Left ventricle myocardium superior (tissue), 1 donor: ENCODE data around the gene ADAMTSL3. TPM values are rescaled to one million over a fixed set of nuclear protein-coding genes. Genes with fewer than 3 reads are reported as not detected.
A peak's percentile ranks its signal among the peaks of the same experiment; 100 is the strongest.

Source experiments
- ATAC-seq: fragments of 200-7000 bp; cut with Tn5 transposase; one replicate; pipeline ENCODE4 v1.9.1; 2020; ENCODE audit warnings: mild to moderate bottlenecking, moderate library complexity
- DNase-seq: peaks from one replicate; pipeline ENCODE4 v3.0.0-alpha.2; 2020
- intact Hi-C: fragments of 100-400 bp; cut with micrococcal nuclease; formaldehyde crosslinking; loops from one replicate; pipeline ENCODE4 v1.11.0; 2022
- total RNA-seq: library from RNA; stranded (reverse); fragmentation: NEBNext Ultra II Directional; extraction: Animal tissue kit (Norgen Biotek cat#: 25700); gene quantifications from one replicate; pipeline ENCODE4 v1.2.1, GENCODE V29; 2021
- donor health status: DM: no; HTN: yes; CAD: no; lungs with severe emphysema.

Gene ADAMTSL3
- total RNA-seq, 1 donor from 2014 or later, result 9.2 TPM

DNA sequence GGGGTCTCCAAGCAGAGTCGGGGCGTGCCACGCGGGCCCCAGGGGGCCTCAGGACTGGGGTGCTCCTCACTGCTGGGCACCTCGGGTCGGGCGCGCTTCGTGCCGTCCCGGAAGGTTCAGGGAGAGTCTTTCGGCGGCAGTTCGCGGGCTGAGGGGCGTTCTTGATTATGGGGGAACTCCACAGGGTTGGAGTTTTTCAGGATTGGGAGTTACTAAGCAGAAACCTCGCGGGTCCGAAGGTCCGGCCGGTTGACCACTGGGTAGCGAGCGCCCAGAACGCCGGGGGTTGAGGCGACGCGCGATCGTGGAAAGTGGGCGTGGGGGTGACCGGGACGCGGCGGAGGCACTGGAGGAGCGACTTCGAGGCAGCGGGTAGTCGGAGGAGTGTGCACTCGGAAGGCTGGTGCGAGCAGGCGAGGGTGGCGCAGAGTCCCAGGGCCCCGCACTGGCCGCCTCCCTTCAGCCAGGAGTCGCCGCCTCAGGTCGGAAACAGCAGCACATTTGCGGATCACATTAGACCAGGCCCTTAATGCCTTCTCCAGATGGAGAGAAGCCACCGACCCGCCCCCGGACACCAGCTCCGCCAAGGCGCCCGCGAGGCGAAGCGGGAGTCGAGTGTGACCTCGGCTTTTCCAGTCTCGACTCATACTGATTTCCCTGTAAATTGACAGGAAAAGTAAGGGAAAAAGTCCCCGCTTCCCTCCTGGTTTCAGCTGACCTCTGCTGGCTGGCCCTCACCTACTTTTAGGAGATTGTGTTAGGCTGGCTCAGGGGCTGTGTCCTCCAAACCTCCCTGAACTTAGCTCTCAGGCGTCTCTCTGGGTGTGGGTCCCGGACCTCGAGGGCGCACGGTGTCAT lies 685 bp downstream of the ADAMTSL3 start:
- intact Hi-C loops, result no loop called here
- peak; percentile 39 for ATAC-seq
- DNase-seq, result peak; percentile 79

DNA sequence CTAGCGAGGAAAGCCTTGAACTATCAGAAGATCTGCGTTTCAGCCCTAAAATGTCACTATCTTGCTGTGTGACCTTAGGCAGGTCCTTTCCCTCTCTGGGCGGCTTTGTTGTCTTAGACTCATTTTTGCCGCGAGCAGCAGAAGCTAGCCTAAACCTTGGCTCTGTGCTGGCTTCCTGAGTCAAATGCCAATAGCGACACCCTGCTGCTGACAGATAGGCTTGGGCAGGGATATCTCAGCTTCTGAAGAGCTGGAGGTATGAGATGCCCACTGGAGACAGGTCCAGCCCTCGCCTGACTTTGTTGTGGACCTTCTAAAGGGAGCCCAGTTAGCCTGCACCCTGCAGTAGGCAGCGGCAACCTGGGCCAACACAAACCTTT lies 1.3 kb downstream of the ADAMTSL3 start:
- intact Hi-C loops, result no loop called here
- DNase-seq, result no peak
- ATAC-seq, result no peak

DNA sequence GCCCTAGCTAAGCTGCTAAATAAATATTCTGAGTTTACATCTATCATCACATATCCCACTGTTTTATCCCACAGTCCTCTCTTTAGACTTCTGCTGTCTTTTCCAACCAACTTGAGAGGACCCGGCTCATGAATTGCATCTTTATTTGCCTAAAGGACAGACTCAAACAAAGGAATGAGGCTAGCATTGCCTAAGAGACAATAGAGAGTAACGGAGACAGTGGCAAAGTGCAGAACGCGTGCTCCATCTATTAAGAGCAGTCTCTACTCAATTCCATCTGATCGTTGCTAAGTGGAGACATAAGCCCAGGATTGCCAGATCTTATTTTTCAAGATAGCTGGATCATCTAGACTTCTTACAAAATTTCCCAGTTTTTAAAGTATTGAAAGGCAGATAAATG lies 2.3 kb downstream of the ADAMTSL3 start:
- no peak for ATAC-seq
- no peak for DNase-seq
- intact Hi-C loops, result no loop called here

DNA sequence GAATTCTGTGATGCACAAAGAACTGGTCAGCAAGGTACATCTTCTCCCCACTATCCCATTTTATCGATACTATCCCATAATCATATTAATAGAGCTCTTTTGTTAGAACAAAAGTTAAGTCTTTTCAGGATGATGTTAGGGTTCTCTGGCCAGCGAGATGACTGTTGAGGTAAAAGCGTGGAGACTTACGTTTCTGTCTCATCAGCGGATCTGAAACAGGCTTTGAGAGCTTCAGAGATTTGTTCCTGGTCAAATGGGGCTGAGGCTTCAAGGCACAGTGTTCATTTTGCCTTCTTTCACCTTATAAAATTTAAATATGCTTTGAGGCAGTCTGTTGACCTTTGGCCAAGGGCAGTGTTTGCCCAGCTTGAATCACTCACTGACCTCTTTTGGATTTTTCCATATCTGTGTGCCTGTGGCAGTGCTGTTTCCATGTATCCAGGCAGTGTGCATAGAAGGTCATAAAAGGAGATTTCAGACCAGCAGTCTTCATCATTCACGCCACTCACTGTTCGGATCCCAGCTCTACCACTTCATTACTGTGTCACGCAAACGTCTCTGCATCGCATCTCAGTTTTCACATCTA lies 3.1 kb downstream of the ADAMTSL3 start:
- intact Hi-C loops, result no loop called here
- ATAC-seq (no peak), DNase-seq (no peak)

DNA sequence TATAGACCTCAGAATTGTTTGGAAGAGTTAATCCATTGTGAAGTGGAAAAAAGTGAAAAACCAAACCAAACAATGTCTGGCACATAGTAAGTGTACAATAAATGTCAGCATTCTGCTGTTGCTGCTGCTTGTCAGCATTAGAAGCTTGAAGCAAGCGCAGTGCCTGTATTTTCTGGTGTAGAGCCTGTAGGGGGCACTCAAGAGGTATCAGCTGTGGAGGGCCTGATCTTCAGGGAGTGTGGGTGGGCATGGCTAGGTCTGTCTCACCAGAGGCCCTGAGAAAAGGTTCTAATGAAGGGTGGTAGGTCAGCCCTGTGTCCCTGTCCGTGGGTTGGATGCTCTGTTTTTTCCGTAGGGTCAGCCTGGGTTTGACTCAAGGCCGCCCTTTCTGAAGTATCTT lies 3.6 kb downstream of the ADAMTSL3 start:
- DNase-seq (no peak), ATAC-seq (no peak)
- intact Hi-C loops, result no loop called here

DNA sequence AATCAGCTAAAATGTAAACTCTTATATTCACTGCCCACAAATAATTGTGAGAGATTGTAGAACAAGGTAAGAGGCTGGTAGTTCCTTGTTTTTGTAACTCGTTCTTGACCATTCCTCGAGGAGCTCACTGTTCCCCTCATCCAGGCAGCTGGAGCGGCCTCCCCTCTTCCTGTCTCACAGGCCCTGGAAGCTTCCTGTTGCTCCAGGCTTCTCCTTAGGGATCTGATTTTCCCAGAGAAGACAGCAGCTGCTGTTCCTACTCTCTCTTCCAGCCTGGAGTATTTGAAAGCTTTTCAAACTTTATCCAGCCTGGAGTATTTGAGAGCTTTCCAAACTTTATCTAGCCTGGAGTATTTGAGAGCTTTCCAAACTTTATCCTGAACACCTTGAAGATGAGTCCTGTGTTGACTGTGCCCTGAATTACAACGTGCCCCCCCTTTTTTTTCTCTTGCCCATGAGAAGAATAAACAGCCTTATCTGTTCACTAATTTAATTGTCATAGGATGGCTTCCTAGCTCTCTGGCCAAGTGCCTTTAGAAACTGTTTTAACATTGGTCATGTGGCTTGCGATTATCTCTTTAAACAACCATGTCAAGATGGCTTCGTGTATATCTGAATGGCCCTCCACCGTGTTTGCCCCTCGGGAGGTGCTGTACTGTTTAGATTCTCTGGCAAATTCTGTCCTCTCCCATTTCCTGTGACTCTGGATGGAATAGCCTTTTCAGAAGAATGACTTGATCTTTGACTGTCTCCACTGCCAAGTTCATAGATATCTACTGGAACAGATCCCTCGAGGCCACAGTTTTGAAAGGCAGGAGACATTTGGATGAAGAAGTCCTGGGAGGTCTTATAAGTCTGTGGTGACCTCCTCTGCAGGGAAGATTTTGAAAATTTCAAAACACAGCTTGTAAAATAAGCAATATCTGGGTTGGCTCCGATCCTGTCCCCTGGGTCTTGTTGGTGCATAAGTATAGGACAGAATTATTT lies 4.8 kb downstream of the ADAMTSL3 start:
- ATAC-seq (peak; percentile 81), DNase-seq (peak; percentile 70)
- intact Hi-C loops, result no loop called here

DNA sequence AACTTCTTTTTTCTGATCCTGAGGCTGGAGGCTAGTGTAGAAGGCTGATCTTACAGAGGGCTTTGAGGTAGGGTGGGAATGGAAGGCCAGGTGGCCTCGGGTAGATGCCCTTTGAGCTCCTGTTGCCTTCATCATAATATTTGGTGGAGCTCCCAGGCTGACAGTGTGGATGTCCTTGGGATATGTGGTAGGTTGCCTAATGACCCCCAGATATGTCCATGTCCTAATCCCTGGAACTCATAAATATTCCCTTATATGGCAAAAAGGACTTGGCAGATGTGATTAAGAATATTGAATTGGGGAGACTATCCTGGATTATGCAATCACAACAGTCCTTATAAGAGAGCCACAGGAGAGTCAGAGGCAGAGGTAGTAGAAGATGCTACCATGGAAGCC lies 5.5 kb downstream of the ADAMTSL3 start:
- intact Hi-C loops, result no loop called here
- no peak for DNase-seq
- peak; percentile 62 for ATAC-seq

DNA sequence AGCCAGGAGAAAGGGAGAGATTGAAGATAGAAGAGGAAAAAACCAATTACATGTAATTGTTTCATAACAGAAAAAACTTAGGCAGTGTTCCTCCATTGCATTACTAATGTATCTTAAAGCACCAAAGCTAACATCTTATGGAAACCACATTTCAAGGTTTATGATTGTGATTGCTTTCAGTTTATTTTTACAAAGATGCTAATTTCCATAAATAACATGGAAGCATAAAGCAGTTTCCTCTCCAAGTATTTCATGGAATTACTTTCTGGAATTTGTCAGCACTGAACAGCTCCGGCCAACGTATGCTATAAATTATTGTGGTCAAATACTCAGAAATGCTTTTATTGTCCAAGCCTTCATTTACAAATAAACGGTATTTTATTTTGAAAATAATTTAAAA lies 11.6 kb downstream of the ADAMTSL3 start:
- no peak for DNase-seq
- intact Hi-C loops, result no loop called here
- ATAC-seq, result no peak

DNA sequence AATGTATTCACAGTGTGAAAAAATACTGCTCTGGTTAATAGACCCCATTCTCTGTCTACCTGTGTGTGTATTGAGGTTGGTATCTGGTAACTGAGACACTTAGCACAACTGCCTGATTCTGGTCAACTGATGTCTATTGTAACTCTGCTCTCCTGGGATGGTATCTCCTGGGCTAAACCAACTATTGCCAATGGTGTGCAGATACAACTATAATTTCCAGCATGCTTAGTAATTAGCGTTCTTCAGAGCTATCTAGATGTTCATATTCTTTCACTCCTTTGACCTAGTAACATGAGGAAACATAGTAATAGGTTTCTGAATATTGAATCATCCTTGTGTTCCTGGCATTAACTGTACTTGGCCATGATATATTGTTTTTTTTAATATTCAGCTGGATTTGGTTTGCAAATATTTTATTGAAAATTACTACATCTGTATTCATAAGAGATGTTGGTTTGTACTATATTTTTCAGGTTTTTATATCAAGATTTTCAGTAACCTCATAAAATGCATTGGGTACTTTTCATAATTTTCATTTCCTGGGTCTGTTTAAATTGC lies 16.8 kb downstream of the ADAMTSL3 start:
- intact Hi-C loops, result no loop called here
- DNase-seq, result no peak

DNA sequence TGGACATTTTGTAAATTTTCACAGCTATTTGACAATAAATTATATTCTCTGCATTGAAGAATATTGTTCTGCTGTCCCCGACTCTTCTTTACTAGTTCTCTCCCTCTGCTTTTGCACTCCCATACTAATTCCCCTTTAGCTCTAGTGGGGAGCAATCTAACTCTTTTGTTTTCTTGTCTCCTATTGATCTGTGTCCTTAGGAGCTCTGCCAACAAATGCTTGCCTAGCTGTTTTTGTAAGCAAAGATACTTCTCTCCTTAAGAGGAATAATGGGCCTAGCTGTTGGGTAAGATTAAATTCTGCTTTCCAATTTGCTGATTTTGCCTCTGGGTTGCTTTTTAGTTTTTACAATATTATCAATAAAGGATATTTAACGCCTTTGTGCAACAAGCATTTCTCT lies 17.7 kb downstream of the ADAMTSL3 start:
- intact Hi-C loops, result no loop called here
- ATAC-seq (no peak), DNase-seq (no peak)

More for the DNA sequence above, 16.8 kb downstream of the ADAMTSL3 start:
- ATAC-seq, result no peak

DNA sequence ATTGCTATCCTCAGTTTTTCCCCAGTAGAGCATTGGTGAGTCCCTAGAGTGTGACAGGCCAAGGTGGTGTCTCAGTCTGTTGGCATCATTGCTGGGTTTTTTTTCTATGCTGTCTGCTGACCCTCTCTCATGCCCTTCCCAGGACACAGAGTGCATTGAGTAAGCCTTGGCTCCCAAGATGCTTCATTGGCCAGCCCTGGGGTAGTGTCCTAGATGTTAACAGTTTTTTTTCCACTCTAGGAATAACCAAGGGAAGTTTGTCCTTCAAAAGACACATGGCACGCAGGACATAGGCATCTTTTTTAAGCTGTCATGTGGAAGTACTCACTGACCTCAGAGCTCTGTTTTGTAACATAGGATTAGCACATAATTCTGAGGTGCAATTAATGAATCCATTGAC lies 19.5 kb downstream of the ADAMTSL3 start:
- ATAC-seq (peak; percentile 76), DNase-seq (no peak)
- intact Hi-C loops, result no loop called here

DNA sequence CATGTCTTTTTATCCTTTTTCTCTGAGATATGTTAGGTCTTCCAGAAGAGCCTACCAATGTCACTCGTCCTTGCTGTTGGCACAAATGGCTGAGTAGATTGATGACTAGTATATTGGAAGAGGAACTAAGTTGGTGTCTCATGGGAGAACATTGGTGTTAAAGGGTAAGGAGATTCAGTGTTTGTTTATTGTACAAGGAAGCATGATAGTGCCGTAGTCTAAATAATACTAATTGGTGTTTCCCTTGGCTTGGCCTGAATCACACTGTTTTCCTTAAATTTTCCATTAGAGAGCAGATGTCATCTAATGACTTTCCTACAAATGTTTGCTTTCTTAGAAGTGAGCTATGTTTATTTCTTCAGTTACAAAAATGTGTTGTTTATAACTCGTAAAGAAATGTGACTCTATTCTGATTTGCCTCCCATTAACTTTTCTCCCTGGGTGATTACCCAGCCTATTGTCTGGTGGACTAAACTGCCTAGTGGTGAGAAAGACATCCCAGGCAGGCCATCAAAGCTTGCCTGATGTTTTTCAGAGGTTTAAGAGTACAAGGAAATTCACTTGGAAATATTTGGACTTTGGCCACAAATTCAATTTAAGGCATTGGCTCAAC lies 28.7 kb downstream of the ADAMTSL3 start:
- DNase-seq, result no peak
- no peak for ATAC-seq
- intact Hi-C loops, result no loop called here

DNA sequence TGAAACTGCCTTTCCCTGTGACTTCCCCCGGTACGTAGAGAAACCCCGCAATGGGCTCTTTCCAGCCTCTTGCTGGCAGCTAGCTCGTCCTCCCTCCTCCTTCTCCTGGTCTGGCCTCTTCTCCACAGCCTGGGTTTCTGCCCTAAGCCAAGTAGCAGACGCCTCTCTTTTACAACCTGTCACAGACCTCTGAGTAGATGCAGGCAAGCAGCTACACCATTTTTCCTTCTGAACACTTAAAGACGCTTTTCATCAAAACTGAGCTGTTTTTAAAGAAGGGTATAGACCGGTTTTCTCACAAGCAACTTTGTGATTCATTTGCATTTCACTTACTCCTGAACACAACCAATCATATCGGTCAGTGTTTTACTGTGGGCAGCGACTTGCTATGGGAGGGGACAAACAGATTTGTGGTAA lies 32.0 kb downstream of the ADAMTSL3 start:
- intact Hi-C loops, result no loop called here
- DNase-seq (no peak), ATAC-seq (peak; percentile 44)

DNA sequence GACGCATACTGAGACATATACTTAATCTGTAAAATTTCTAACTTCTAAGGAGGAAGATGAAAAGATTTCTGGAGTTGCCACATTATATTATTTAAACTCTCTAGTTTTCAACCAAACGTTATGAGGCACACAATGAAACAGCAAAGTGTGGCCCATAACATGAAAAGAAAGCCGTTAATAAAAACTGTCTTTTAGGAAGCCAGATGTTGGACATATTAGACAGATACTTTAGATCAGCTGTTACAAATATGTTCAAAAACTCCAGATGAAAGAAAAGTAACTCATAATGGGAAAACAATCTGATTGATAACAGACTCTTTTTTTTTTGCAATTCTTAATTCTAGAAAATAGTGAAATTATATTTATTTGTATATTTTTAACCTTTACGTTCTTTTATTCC lies 34.3 kb downstream of the ADAMTSL3 start:
- no peak for DNase-seq
- ATAC-seq, result no peak
- intact Hi-C loops, result no loop called here

DNA sequence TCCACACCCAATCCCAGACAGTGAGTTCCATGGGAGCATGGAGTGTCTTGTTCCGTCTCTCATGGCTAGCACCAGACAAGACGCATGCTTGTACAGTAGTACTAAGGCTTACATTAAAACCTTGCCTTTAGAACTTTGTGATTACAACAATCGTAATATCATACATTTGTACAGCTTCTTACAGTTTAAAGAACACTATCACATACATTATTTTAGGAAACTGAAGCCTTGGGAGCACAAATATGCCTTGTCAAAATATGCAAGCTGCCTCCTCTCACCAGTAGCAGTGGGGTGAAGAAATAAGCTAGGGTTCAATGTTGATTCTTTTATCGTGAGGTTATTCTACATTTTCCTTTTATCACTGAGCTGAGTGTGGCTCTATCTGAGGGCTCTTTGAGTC lies 36.8 kb downstream of the ADAMTSL3 start:
- no peak for DNase-seq
- ATAC-seq, result no peak
- intact Hi-C loops, result no loop called here

DNA sequence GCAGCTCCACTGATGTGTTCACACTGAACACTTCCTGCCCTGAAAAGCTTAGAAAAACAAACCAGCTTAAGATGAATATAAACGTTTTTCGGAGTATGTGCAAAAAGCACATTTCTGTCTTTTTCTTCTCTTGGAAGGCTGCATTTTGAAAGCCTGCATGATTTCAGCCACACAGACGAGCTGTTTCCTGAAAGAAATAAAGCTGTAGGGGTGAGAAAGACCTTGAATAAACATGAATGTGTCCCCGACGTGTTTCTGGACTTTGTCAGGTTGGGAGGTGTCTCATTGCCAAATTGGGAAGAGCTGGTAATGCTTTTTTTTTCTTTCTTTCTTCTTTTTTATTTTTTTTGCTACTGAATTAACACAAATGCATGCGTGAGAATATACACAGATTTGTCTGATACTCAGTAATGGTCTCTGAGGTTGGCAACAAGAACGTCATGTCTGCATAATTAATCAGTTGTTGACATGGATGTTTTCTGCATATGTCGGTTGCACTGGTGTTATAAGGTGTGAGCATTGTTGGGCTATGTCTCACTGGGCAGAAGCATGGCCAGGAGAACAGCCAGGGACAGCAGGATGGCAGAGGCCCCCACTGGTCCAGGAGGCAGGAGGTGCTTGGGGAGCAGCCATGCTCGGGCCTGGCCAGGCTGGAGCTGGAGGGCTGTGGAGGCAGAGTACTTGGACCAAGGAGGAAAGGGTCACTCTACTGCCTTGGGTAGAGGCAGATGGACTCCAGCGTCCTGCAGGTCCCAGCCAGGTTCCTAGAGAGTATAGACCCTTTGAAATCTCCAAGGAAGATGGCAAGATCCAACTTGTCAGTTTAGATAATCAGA lies 39.0 kb downstream of the ADAMTSL3 start:
- intact Hi-C loops, result no loop called here
- ATAC-seq (no peak), DNase-seq (no peak)

DNA sequence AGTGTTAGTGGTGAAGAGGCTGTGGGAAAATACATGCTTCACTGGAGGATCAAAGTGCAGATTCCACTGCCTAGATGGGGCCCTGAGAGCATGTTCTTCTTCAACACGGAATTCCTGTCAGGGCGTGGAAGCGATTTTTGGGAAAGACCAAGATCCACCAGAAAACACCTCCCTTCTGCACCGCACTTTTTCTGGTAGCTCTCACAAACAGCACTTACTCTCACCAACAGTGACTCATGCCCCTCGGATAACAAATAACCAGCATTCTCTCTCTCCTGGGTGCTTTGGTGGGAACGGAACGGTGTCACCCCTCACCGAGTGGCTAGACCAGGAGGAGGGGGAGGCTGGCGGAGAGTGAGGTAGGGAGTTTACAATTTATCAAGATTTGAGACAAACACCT lies 40.1 kb downstream of the ADAMTSL3 start:
- intact Hi-C loops, result no loop called here
- peak; percentile 38 for ATAC-seq
- no peak for DNase-seq

DNA sequence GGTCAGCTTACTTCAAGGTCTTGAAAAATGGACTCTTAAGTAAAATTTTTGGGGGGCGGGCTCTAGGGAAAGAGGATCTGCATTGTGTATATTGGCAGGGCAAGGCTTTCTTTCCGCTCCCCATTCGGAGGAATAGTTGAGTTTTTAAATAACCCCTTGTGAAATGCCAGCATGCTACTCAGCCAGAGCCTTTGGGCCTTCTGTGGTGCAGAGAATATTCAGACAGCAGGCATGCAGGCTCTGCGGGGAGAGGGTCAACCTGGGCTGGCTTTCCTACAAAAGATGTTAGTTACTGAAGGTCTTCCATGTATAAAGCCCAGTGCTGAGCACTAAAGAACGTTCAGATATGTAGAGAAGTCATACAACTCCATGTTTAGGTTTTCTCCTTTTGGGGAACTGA lies 40.6 kb downstream of the ADAMTSL3 start:
- DNase-seq (no peak), ATAC-seq (no peak)
- intact Hi-C loops, result no loop called here
